Measurements from ENCODE around the gene POGK. TPM values are rescaled to one million over a fixed set of nuclear protein-coding genes. Genes with fewer than 3 reads are reported as not detected.

POGK gene
- total and polyA plus RNA-seq, 4 donors, result 19.0 to 56.2 (median 27.2) TPM

GRCh38 chr1:166870584-166870983, 31.3 kb downstream of the POGK start:
- H3K36me3 ChIP-seq (ENCODE audit: control insufficient read depth in 4 of 4, insufficient read depth in 4 of 4, low read length in 4 of 4), result peaks cover 7 to 16% (median 10%) of the 10 kb centered on the region in 4 donors

GRCh38 chr1:166874464-166874863, 35.2 kb downstream of the POGK start:
- ATAC-seq (ENCODE audit: insufficient read depth, low FRiP score) (no peak), DNase-seq (no peak)
- Histone ChIP-seq H3K9me3 (ENCODE audit: control insufficient read depth in 4 of 4, insufficient read depth in 3 of 4, low read length in 3 of 4) (no peaks in the 10 kb centered on the region), H3K27ac (ENCODE audit: low read depth in 1 of 2, low read length in 1 of 2) (no peak overlapping the region), H3K4me1 (ENCODE audit: control insufficient read depth in 5 of 5, insufficient read depth in 5 of 5, low read length in 5 of 5) (peaks cover 0 to 14% (median 4%) of the 10 kb centered on the region in 5 donors), H3K9ac (ENCODE audit: insufficient read depth in 1 of 2, low read length in 2 of 2) (no peak overlapping the region), H3K27me3 (ENCODE audit: control insufficient read depth in 3 of 3, insufficient read depth in 3 of 3, low read length in 2 of 3) (no peaks in the 10 kb centered on the region), H3K36me3 (ENCODE audit: control insufficient read depth in 4 of 4, insufficient read depth in 4 of 4, low read length in 4 of 4) (no peaks in the 10 kb centered on the region), H3K4me3 (no peak overlapping the region)
- WGBS, 2 donors, result 94 to 98% methylated on average over 8 of the region's 8 CpGs
- TF ChIP-seq CTCF (IDR thresholded peaks at IDR 0.05; ENCODE audit: control extremely low read depth, extremely low read depth), result no peak

More at GRCh38 chr1:166870584-166870983, 31.3 kb downstream of the POGK start:
- no peak for DNase-seq
- Histone ChIP-seq H3K27ac (ENCODE audit: low read depth in 1 of 2, low read length in 1 of 2) (no peak overlapping the region), H3K9ac (ENCODE audit: insufficient read depth in 1 of 2, low read length in 2 of 2) (no peak overlapping the region), H3K4me1 (ENCODE audit: control insufficient read depth in 5 of 5, insufficient read depth in 5 of 5, low read length in 5 of 5) (peaks cover 0 to 10% (median 4%) of the 10 kb centered on the region in 5 donors), H3K9me3 (ENCODE audit: control insufficient read depth in 4 of 4, insufficient read depth in 3 of 4, low read length in 3 of 4) (no peaks in the 10 kb centered on the region), H3K4me3 (no peak overlapping the region), H3K27me3 (ENCODE audit: control insufficient read depth in 3 of 3, insufficient read depth in 3 of 3, low read length in 2 of 3) (no peaks in the 10 kb centered on the region)
- no peak for ATAC-seq (ENCODE audit: insufficient read depth, low FRiP score)
- no peak for TF ChIP-seq CTCF (IDR thresholded peaks at IDR 0.05; ENCODE audit: control extremely low read depth, extremely low read depth)
- WGBS, 2 donors, result 91 to 97% methylated on average over 4 of the region's 4 CpGs

GRCh38 chr1:166875302-166875733, 36.0 kb downstream of the POGK start:
- no peak for TF ChIP-seq CTCF (IDR thresholded peaks at IDR 0.05; ENCODE audit: control extremely low read depth, extremely low read depth)
- peak in 2 of 3 donors; percentile 16 to 20 for DNase-seq

More at GRCh38 chr1:166875302-166875733, 36.0 kb downstream of the POGK start:
- Histone ChIP-seq H3K9me3 (ENCODE audit: control insufficient read depth in 4 of 4, insufficient read depth in 3 of 4, low read length in 3 of 4) (no peaks in the 10 kb centered on the region), H3K4me3 (peak overlapping the region; percentile 86), H3K4me1 (ENCODE audit: control insufficient read depth in 5 of 5, insufficient read depth in 5 of 5, low read length in 5 of 5) (peaks cover 0 to 14% (median 4%) of the 10 kb centered on the region in 5 donors), H3K27me3 (ENCODE audit: control insufficient read depth in 3 of 3, insufficient read depth in 3 of 3, low read length in 2 of 3) (no peaks in the 10 kb centered on the region), H3K36me3 (ENCODE audit: control insufficient read depth in 4 of 4, insufficient read depth in 4 of 4, low read length in 4 of 4) (no peaks in the 10 kb centered on the region), H3K9ac (ENCODE audit: insufficient read depth in 1 of 2, low read length in 2 of 2) (peak overlapping the region; percentile 8 to 50), H3K27ac (ENCODE audit: low read depth in 1 of 2, low read length in 1 of 2) (peak overlapping the region; percentile 97 to 98)
- no peak for ATAC-seq (ENCODE audit: insufficient read depth, low FRiP score)
- WGBS, 2 donors, result 38 to 44% methylated on average over 8 of the region's 8 CpGs

Data from lung (tissue), 12 donors.